Renal cortex interstitium (tissue), 11 donors: Measurements from ENCODE around the gene UBE2O. TPM values are rescaled to one million over a fixed set of nuclear protein-coding genes. Genes with fewer than 3 reads are reported as not detected.

Source experiments
- DNase-seq, 11 donors: peaks; one replicate each; pipeline ENCODE4 v3.0.0-alpha.2; 2013; ENCODE audit warnings: low read depth in 9 of 11, low spot score in 4 of 11; ENCODE audit errors: extremely low read depth in 1 of 11
- polyA plus RNA-seq, 3 donors: library from polyadenylated mRNA; unstranded; fragments of 120-200 nt; gene quantifications; one replicate each; pipeline ENCODE4 v1.2.1, GENCODE V29; 2013; ENCODE audit not compliant: insufficient read length in 3 of 3

Gene UBE2O
- polyA plus RNA-seq, 3 donors = 26.4 to 31.8 (median 28.6) TPM

DNA sequence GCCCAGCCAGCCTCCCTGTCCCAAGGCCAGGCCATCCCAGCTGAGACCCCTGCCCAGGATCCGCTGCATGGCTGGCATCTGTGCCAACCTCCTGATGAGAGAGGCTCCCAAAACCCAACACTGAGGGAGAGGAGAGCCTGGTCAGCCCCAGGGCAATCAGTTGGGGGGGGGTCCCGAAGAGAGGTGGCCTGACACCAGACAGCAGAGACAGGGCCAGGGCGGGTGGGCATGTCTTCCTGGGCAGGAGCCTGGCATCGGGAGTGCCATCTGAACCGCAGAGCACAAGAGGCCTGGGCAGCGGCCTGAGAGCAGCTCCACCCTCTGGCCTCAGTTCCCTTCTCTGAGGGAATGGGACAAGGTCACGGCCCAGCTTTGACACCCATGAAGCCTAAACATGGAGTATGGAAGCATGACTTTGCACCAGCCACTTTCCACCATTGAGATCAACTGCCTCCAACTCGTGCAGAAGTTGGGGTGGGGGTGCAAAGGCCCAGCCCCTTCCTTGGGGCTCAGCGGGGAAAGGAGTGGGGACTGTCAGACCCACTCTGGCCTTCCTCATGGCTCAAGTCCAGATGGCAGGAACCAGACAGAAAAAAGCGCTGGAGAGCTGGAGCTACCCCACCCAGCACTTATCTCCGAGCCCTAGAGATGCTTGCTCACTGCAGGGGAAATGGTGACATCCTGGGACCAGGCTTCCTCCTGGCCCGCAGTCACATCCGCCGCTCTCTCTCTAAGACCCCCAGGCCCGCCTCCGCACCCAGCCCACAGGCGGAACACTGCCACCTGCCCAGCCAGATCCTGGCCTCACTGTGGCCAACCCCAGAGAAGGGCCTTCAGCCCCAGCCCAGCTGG, 38.5 kb upstream of the UBE2O start:
- no peak for DNase-seq

DNA sequence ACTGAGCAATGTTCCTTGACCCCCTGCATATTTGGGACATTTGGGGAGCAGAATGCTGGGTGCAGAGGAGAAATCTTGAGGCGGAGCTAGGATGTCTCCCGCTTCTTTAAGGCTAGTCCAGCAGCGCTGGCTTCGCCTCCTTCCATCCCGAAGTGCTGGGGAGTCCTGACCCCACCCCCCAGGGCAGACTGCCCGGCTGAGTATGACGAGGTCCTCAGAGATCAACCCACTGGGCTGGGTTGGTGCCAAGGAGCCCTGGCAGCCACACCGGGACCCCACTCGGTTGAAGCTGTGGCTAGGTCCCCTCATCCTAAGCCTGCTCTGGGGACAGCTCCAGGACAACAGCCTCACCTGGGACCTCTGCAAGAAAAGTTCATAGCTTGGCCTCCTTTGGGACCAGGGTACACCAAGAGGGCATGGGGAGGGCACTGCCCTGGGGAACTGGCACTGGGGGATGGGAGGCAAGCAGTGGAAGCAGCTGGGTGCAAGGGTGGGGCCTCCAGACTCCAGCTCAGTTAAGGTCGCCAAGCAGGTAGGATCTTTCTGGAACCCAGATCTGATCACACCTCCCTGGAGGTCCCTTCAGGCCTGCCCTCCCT, 37.3 kb upstream of the UBE2O start:
- no peak for DNase-seq

DNA sequence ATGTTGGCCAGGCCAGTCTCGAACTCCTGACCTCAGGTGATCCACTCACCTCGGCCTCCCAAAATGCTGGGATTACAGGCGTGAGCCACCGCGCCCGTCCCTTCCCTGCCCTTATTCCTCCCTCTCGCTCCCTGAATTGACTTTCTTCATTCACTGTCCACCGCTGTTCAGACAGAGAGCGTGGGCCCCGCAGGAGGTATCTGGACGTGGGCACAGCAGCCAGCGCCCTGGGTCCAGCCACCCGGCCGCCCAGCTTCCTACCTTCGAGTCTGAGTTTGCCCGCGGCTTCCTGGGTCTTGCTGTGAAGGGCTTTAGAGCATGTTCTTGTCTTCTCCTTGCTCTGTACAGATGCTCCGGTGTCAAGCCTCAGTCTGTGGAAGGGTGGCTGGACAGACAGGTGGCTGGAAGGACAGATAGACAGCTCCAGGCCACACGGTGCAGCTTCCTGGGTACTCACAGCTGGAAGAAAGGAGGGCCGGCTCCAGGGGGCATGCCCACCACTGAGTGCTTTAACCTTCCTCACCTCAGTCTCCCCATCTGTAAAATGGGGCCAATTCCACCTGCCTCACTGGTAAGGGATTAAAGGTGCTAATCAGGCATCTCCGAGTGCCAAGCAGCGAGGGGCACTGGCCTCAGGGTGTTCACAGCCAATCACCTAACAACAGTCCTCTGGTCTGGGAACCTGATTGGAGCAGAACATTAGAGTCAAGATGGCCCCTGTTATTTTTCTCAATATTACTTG, 34.7 kb upstream of the UBE2O start:
- no peak for DNase-seq

- no peak for DNase-seq
These were observed 32.6 kb upstream of the UBE2O start for GRCh38 chr17:76485569-76485968.

- DNase-seq = no peak
These were observed 31.3 kb upstream of the UBE2O start for GRCh38 chr17:76484228-76484725.

DNA sequence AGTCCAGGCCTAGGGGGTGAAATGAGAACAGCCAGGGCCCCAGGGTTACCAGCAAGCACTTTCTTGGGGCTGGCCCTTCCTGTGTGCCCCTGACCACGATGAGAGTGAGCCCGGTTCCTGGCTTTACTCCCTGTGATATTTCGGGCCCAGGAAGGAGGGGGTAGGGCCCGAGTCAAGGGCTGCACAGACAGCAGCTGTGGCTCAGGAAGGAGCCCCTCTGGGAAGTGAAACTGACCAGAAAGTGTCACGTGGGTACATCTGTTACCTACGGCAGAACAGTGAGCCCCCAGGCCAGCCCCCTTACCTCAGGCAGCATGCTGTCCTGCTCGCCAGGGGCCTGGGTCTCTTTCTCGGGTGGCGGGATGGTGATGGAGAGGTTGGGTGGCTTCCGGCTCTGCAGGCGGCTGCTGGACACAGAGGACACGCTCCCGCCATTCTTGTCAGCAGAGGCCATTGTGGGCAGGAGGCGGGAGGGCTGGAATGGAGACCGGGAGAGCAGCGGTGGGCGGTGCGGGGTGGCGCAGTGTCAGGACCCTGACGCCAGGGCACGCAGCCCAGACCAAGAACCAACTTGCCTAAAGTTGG, 28.2 kb upstream of the UBE2O start:
- no peak for DNase-seq

GRCh38 chr17:76480632-76481031, 27.7 kb upstream of the UBE2O start:
- no peak for DNase-seq

DNA sequence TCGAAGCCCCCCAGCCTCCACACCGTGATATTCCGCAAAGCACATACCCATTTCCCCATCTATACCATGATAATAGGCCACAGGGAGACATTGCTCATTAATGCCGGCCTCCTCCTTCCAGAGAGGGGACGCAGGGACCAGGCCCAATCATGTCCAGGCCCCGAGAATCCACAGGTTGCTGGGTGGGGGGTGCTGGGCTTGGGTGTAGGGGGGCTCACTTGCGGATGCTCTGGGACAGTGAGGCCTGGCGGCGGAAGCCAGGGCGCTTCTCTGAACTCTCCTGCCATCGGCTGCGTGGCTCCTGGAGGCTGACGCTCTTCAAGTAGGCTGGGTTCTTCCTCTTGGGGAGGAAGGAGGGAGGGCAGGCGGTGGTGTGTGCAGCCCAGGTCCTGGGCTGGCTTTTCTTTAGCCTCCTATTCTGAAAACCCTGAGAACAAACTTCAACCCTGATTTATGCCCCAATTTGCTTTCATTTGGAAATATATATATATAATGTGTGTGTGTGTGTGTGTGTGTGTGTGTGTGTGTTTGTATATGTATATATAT, 26.6 kb upstream of the UBE2O start:
- no peak for DNase-seq

GRCh38 chr17:76478730-76479514, 26.0 kb upstream of the UBE2O start:
- no peak for DNase-seq

DNA sequence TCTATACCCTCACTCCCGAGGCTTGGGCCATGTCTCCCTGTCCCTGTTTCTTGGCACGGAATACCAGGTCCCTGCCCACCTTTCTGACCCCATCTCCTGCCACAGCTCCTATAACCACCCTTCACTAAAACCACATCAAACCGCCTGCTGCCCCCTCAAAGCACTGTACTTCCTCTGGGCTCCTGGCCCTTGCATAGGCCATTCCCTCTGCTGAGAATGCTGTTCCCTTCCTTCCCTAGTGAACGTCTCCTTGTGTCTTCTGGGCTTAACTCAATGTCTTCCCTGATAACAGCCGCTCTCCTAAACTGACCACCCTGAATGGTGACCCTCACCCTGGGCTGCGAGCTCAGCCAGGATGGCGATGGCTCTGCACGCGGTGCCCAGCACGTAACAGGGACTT, 25.1 kb upstream of the UBE2O start:
- no peak for DNase-seq

DNA sequence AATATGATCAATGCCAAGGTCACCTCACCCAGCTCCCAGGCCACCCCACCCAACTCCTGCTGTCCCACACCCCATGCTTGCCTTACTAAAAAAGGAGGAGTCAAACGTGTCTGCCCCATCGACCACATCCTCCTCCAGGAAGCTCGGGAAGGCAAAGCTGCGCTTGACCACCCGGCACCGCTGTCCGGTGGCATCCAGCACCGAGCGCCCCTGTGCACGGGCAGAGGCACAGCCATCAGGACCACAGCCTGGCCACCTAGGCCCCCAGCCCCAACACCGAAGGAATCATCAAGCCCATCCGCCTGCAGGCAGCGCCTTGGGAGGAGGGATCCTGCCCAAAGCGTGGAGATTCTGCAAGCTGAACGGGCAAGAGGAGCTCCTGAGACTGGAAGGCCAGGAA, 24.6 kb upstream of the UBE2O start:
- no peak for DNase-seq

GRCh38 chr17:76476736-76477135, 23.8 kb upstream of the UBE2O start:
- DNase-seq = no peak

DNA sequence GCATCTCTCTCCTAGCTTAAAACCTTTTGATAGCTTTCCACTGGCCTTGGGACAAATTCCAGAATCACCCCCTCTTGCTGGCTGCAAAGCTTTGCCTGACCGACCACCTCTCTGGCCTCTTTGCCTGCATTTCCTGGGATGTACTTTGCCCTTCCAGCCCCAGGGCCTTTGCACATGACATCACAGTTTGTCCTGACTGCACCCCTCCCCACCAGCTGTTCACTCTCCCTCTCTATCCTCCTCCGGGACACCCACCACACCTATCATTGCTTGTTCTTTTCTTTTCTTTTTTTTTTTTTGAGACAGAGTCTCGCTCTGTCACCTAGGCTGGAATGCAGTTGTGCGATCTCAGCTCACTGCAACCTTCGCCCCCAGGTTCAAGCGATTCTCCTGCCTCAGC, 22.4 kb upstream of the UBE2O start:
- DNase-seq = no peak

DNA sequence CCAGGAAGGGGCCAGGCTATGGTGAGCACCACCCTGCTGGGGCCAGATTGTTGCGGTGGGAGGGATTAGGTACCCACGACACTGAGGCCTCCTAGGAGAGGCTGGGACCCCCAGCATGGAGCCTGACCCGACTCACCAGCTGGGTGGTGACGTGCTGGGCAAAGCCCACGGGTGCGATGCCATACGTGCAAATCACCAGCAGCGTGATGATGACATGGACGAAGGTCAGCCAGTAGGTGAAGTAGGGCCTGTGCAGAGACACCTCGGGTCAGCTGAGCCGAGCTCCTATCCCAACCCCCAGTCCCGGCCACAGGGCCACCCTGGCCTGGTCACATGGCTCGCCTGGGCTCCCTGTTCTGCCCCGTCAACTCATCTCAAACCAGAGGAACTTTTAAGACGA, 21.9 kb upstream of the UBE2O start:
- DNase-seq = no peak

- DNase-seq = no peak
These were observed 21.3 kb upstream of the UBE2O start for GRCh38 chr17:76474238-76474637.

DNA sequence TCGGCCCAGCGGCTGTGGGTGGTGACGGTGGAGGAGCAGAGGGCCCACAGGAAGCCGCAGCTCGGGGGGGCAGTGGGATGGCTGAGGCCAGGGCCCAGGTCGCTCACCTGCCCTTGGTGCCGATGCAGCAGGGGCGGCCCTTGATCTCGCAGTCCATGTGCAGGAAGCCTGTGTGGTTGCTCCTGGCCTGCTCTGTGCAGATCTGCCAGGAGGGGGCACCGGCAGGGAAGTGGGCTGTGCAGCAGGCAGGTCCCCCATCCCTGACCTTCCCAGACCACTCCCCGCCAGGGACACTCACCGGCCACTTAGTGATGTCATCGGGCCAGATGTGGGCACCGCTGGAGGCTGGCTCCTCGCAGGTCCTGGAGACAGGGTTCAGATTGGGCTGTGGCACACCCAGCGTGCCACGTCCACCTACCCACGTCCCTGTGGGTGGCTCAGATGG, 20.6 kb upstream of the UBE2O start:
- DNase-seq = no peak

GRCh38 chr17:76472726-76473125, 19.8 kb upstream of the UBE2O start:
- no peak for DNase-seq

GRCh38 chr17:76472258-76472645, 19.3 kb upstream of the UBE2O start:
- DNase-seq = no peak
